Peyer's patch (tissue), 4 donors: ENCODE results near the gene SPTA1.

Experiments used
- POLR2A ChIP-seq, 2 donors: fragments of 450-650 bp; IDR thresholded peaks; one replicate each; pipeline ENCODE4 v1.5.1; 2017; ENCODE audit warnings: antibody characterized with exemption in 2 of 2, mild to moderate bottlenecking in 2 of 2, moderate library complexity in 2 of 2
- TF ChIP-seq, protein P1 (sequence below), 6 experiments: fragments of 450-650 bp in 4 of 6; fragments of 200-600 bp in 2 of 6; sonication (generic) in 1 of 6; IDR thresholded peaks; one replicate each; pipeline ENCODE4 v1.5.1; 2017 to 2019; ENCODE audit warnings: antibody characterized with exemption in 6 of 6, mild to moderate bottlenecking in 3 of 6, moderate library complexity in 1 of 6

GRCh38 chr1:158654086-158654485, 32.4 kb downstream of the SPTA1 start:
- no peak for TF ChIP-seq POLR2A (IDR thresholded peaks at IDR 0.05)
- TF ChIP-seq, protein P1, sequence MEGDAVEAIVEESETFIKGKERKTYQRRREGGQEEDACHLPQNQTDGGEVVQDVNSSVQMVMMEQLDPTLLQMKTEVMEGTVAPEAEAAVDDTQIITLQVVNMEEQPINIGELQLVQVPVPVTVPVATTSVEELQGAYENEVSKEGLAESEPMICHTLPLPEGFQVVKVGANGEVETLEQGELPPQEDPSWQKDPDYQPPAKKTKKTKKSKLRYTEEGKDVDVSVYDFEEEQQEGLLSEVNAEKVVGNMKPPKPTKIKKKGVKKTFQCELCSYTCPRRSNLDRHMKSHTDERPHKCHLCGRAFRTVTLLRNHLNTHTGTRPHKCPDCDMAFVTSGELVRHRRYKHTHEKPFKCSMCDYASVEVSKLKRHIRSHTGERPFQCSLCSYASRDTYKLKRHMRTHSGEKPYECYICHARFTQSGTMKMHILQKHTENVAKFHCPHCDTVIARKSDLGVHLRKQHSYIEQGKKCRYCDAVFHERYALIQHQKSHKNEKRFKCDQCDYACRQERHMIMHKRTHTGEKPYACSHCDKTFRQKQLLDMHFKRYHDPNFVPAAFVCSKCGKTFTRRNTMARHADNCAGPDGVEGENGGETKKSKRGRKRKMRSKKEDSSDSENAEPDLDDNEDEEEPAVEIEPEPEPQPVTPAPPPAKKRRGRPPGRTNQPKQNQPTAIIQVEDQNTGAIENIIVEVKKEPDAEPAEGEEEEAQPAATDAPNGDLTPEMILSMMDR (IDR thresholded peaks at IDR 0.05) = no peak
